ENCODE data around the gene LNX2.

- TF ChIP-seq CTCF (IDR thresholded peaks at IDR 0.05; ENCODE audit: insufficient read depth, low read length), result no peak
- TF ChIP-seq REST (IDR thresholded peaks at IDR 0.05; ENCODE audit: insufficient replicate concordance, low read depth), result no peak
- TF ChIP-seq POLR2AphosphoS5 (IDR thresholded peaks at IDR 0.05; ENCODE audit: low read depth), result no peak
Observed at GRCh38 chr13:27528908-27529307, 91.4 kb downstream of the LNX2 start.

Data from HL-60 (cell line).